GM18867 (cell line): Measurements from ENCODE around the gene GPR152.
A peak's percentile ranks its signal among the peaks of the same experiment; 100 is the strongest.
"Not testable (repeated sequence)": the region's sequence is repeated elsewhere in the genome, so short reads cannot be mapped to it uniquely, and the experiment has no call there.

Experiments
- ATAC-seq: cut with Tn5 transposase; IDR thresholded peaks from one replicate; pipeline ENCODE4 v1.9.1; 2021; ENCODE audit warnings: mild to moderate bottlenecking, moderate library complexity; ENCODE audit not compliant: unreplicated experiment

Gene GPR152

GRCh38 chr11:67466962-67467771, 14.6 kb upstream of the GPR152 start:
- no peak for ATAC-seq

- no peak for ATAC-seq
Measured at GRCh38 chr11:67466367-67466766, 13.8 kb upstream of the GPR152 start.

GRCh38 chr11:67465530-67465929, 13.0 kb upstream of the GPR152 start:
- ATAC-seq = not testable (repeated sequence)

GRCh38 chr11:67465189-67465510, 12.6 kb upstream of the GPR152 start:
- ATAC-seq = no peak

- ATAC-seq = peak; percentile 59
Measured at GRCh38 chr11:67464411-67465188, 12.1 kb upstream of the GPR152 start.

- ATAC-seq = no peak
Measured at GRCh38 chr11:67463680-67464410, 11.3 kb upstream of the GPR152 start.

- ATAC-seq = no peak
Measured at GRCh38 chr11:67463186-67463585, 10.7 kb upstream of the GPR152 start.

- ATAC-seq = no peak
Measured at GRCh38 chr11:67458266-67458665, 5.7 kb upstream of the GPR152 start.

- ATAC-seq = no peak
Measured at GRCh38 chr11:67457453-67457852, 4.9 kb upstream of the GPR152 start.

GRCh38 chr11:67456068-67456705, 3.7 kb upstream of the GPR152 start:
- ATAC-seq = no peak

- no peak for ATAC-seq
Measured at GRCh38 chr11:67455054-67455453, 2.5 kb upstream of the GPR152 start, which contains the start of gene CABP4. Gene CABP4 (plus strand): TSS chr11:67455354. CDS start chr11:67455424, 70 bp downstream.

GRCh38 chr11:67453816-67454732, 1.5 kb upstream of the GPR152 start:
- ATAC-seq = no peak

GRCh38 chr11:67451658-67451976, 912 bp downstream of the GPR152 start:
- ATAC-seq = no peak

- no peak for ATAC-seq
Measured at GRCh38 chr11:67450796-67451657, 1.5 kb downstream of the GPR152 start.

GRCh38 chr11:67449116-67449844, 3.2 kb downstream of the GPR152 start:
- no peak for ATAC-seq

- no peak for ATAC-seq
Measured at GRCh38 chr11:67448220-67448609, 4.3 kb downstream of the GPR152 start.

GRCh38 chr11:67445515-67445914, 7.0 kb downstream of the GPR152 start:
- no peak for ATAC-seq
